ENCODE results near the gene PRKG1.

Gene PRKG1

DNA sequence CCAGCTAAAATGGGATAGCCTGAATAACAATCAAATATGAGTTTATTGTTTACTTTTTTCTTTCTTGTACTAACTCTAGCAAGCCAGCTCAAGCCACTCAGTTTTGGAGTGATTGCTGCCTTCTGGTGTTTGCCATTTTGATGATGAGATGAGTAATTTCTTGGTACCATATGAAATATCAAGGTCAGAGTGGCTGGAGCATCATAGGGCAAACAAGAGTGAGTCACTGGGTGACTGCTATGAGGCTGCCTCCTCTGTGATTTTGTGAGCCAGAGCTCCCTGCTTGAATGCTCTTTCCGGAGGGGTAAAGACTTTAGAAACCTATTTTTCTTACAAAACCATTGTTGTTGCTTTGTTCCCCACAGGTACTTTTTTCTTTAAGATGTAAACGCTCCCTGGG lies 295.6 kb downstream of the PRKG1 start:
- no peak for DNase-seq (ENCODE audit: low spot score)
- in situ Hi-C loops (cut with MboI; ENCODE audit: low pct_unique_long_range_greater_than_20kb, low sequenced_read_pairs, unreplicated experiment) = no loop called here
- TF ChIP-seq, protein P1, sequence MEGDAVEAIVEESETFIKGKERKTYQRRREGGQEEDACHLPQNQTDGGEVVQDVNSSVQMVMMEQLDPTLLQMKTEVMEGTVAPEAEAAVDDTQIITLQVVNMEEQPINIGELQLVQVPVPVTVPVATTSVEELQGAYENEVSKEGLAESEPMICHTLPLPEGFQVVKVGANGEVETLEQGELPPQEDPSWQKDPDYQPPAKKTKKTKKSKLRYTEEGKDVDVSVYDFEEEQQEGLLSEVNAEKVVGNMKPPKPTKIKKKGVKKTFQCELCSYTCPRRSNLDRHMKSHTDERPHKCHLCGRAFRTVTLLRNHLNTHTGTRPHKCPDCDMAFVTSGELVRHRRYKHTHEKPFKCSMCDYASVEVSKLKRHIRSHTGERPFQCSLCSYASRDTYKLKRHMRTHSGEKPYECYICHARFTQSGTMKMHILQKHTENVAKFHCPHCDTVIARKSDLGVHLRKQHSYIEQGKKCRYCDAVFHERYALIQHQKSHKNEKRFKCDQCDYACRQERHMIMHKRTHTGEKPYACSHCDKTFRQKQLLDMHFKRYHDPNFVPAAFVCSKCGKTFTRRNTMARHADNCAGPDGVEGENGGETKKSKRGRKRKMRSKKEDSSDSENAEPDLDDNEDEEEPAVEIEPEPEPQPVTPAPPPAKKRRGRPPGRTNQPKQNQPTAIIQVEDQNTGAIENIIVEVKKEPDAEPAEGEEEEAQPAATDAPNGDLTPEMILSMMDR (IDR thresholded peaks at IDR 0.05; ENCODE audit: extremely low read depth, insufficient read depth, missing control alignments) = no peak

DNA sequence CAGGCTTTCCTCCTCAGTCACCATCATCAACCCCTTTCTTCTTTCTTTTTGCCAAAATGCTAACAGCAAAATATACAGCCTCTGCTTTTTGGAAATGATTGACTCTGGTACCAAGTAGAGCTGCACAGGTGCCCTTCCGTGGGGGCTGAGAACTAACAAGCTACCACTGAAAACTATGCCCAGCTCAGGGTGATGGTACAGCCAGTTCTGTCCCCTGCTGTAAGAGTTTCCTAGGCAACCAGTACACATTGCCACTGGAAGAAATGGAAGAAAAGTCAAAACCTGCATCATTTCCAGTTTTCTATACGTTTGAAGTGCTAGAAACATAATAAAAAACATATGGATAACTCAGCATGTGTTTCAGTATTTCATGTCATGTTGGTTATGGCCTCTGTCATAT lies 297.5 kb downstream of the PRKG1 start:
- TF ChIP-seq, protein P1 (IDR thresholded peaks at IDR 0.05; ENCODE audit: extremely low read depth, insufficient read depth, missing control alignments) = no peak
- in situ Hi-C loops (cut with MboI; ENCODE audit: low pct_unique_long_range_greater_than_20kb, low sequenced_read_pairs, unreplicated experiment) = no loop called here
- no peak for DNase-seq (ENCODE audit: low spot score)

DNA sequence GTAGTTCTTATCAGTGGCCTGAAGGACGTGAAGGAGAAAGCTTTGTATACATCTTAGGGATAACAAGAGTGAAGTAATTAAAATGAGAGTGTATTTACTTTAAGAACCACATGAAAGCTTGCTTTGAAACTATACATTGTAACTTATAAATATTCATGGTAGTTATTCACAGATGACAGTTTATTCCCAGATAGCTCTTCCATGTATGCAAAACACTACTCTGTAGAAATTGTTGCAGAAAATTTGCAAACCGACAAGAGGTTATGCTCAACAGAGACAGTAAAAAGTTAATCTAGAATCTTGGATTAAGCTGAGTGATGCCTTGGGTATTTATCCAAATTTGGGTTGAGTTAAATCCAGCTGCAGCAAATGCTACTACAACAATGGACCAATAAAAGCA lies 301.5 kb downstream of the PRKG1 start:
- no peak for DNase-seq (ENCODE audit: low spot score)
- in situ Hi-C loops (cut with MboI; ENCODE audit: low pct_unique_long_range_greater_than_20kb, low sequenced_read_pairs, unreplicated experiment) = loop anchor here (25.0 kb wide), 1 partner anchor 837 kb away; no protein-coding TSS in a partner anchor
- TF ChIP-seq, protein P1 (IDR thresholded peaks at IDR 0.05; ENCODE audit: extremely low read depth, insufficient read depth, missing control alignments) = no peak

GRCh38 chr10:51377070-51377931 lies 303.0 kb downstream of the PRKG1 start:
- DNase-seq (ENCODE audit: low spot score) = no peak
- TF ChIP-seq, protein P1 (IDR thresholded peaks at IDR 0.05; ENCODE audit: extremely low read depth, insufficient read depth, missing control alignments) = no peak
- in situ Hi-C loops (cut with MboI; ENCODE audit: low pct_unique_long_range_greater_than_20kb, low sequenced_read_pairs, unreplicated experiment) = loop anchor here (25.0 kb wide), 1 partner anchor 835 kb away; no protein-coding TSS in a partner anchor

GRCh38 chr10:51377932-51378599 lies 303.8 kb downstream of the PRKG1 start:
- TF ChIP-seq, protein P1 (IDR thresholded peaks at IDR 0.05; ENCODE audit: extremely low read depth, insufficient read depth, missing control alignments) = no peak
- in situ Hi-C loops (cut with MboI; ENCODE audit: low pct_unique_long_range_greater_than_20kb, low sequenced_read_pairs, unreplicated experiment) = loop anchor here (25.0 kb wide), 1 partner anchor 834 kb away; no protein-coding TSS in a partner anchor
- DNase-seq (ENCODE audit: low spot score) = no peak

GRCh38 chr10:51382181-51382580 lies 307.9 kb downstream of the PRKG1 start:
- DNase-seq (ENCODE audit: low spot score) = no peak
- in situ Hi-C loops (cut with MboI; ENCODE audit: low pct_unique_long_range_greater_than_20kb, low sequenced_read_pairs, unreplicated experiment) = loop anchor here (25.0 kb wide), 1 partner anchor 830 kb away; no protein-coding TSS in a partner anchor

More at GRCh38 chr10:51382181-51382580, 307.9 kb downstream of the PRKG1 start:
- TF ChIP-seq, protein P1 (IDR thresholded peaks at IDR 0.05; ENCODE audit: extremely low read depth, insufficient read depth, missing control alignments) = no peak
